Activated CD8-positive, alpha-beta memory T cell treated with anti-CD3 and anti-CD28 coated beads for 4 hours (primary cell): Measurements from ENCODE around the gene TPRA1.

Source experiments
- DNase-seq, 2 donors: peaks; one replicate each; pipeline ENCODE4 v3.0.0-alpha.2; 2020; ENCODE audit warnings: low read depth in 2 of 2

The TPRA1 gene

DNA sequence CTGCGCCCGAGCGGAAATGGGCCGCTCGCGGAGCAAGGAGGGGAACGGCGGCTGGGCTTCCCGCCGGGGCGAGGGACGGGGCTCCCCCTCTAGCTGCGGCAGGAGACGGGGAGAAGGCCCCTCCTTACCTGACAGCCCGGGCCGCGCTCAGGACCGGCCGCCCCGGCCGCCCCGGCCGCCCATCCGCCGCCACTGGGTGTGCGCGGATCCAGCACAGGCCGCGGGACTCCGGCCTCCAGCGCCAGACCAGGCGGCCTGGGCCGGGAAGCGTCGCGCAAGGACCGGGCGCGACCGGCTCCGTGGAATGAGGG lies 296 bp downstream of the TPRA1 start:
- DNase-seq: no peak

DNA sequence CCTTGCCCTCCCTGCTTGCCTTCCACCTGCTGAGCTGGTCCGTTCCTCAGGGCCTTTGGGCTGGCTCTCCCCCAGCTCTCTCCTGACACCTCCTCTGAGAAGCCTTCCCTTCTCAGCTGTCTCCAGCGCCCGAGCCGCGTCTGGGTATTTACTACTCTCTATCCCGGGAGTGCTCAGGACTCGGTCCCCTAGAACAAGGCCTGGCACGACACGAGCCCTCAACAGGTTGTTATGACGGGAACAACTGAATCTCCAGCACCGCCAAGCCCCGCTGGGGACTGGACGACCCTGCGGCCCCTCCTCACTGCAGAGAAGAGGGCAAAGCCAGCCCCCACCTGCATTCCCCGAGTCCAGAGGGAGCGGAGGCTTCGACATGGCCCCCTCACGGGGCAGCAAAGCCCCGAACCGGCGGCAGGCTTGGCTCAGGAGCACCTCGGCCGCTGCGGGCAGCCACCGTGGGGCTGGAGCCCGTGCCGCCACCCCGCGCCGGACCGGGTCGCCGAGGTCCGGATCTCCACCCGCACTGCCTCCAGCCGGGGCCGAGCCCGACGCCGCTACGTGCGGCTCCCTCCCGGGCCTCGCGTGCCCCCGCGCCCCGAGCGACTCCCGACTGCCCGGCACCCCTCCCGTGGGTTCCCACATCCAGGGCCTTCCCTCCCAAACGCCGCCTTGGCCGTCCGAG lies 792 bp downstream of the TPRA1 start:
- DNase-seq: no peak

DNA sequence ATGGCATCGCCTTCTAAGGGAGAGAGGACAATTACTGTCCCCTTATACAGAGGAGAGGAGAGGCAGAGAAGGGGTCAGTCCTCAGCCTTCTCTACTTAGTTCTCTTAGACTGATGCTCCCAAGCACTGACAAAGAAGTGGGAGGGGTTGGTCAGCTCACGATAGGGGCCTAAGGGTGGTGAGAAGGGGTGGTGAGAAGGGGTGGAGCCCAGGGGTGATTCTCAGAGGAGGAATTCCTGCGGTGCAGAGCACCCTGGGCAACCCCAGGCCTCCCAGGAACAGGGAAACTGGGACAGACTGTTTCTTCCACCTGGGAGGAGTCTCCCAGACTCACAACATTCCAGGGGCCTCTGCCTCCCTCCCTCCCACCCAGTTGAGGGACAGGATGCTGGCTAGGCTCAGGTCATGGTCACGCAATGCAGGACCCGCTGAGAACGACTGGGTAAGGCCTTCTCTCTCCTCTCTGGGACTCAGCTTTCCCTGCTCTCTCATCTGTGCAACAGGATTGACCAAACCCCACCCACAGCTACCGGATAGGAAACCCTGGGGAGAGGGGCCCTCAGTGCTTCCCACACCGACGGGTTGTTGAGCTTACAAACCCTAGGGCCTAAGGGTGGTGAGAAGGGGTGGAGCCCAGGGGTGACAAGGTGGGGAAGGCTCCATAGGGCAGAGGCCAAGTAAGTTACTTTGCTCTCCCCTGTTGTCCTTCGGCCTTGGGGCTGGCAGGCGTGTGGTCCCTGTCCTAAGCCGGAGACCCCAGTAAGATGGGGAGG lies 1.5 kb downstream of the TPRA1 start:
- no peak for DNase-seq

DNA sequence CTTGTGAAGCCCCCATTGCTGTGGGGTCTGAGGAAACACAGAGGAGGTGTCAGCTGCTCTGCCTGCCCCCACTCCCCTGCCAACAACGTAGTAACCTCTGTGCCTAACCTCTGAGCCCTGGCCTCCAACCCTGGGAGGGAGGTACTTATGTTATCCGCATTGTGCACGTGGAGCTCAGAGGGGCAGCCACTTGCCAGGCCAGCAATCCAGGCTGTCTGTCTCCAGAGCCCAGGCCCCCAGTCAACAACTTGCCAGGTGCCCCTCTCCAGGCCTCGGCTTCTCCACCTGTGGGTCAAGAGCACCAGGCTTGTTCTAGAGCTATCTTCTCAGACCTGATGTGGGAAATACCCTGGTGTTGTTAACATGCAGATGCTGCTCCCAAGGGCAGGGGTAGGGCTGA lies 2.7 kb downstream of the TPRA1 start:
- DNase-seq: no peak

DNA sequence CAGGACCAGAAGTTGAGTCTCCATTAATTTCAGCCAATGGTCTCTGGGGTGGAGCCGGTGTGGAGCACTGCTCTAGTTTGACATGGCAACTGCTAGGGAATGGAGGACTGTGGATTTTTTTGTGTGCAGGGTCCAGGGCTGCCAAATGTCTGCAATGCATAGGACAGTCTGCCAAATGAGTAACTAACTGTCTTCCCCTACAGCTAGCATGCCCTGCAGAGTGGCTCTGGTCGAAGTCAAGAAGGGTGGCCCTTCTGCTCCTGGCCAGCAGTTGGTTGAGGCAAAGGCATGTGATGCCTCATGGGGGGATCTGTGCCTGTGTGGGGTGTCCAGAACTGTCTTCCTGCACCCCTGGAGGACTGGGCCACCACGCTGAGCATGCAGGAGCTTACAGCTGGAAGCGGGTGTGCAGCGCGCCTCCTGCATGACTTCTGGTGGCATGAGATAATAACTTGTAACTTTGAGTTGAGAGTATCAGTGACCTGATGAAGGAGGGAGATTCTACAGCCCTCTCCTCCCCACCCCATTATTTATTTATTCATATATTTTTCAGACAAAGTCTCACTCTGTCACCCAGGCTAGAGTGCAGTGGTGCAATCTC lies 4.6 kb downstream of the TPRA1 start:
- no peak for DNase-seq

DNA sequence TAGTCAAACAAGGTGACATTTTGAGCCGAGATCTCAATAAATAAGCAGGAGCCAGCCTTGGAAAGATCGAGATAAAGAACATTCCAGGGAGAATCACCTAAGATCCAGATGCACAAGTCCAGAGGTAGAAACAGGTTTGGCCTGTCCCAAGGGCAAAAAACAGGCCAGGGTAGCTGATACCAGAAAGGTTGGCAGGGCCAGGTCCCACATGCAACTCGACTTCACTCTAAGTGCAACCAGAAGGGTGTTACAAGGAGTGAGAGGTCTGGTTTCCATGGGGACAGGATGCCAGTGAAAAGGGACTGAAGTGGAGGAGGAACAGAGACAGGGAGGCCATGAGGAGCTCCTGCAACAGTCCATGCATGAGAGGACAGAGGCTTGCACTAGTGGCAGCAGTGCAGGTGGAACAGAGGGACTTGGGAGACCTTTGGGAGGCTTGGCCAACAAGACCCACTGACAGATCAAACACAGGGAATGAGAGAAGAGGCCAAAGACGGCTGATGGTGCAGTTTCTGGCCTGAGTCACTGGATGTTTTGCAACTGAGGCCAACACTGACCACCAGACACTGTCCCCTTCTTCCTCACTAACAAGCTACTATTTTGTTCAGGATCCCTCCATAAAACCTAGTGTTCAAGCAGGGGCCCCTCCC lies 5.2 kb downstream of the TPRA1 start:
- DNase-seq: no peak

DNA sequence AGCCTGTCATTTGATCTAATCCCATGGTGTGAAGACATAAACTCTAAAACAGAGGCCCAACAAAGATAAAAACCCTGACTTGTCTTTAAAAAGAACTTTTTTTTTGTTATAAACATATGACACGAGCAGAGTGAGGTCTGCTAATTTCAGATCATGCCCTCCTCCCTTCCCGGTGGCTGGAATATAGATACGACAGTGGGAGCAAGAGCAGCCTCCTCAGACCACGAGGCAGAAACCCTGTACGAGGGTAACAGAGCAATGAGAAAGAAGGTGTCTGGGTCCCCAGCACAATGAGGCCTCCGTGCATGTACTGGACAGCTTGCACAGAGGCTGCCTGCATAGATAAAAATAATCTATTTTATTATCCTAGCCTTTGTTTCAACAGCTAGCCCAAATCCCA lies 5.8 kb downstream of the TPRA1 start:
- DNase-seq: no peak

DNA sequence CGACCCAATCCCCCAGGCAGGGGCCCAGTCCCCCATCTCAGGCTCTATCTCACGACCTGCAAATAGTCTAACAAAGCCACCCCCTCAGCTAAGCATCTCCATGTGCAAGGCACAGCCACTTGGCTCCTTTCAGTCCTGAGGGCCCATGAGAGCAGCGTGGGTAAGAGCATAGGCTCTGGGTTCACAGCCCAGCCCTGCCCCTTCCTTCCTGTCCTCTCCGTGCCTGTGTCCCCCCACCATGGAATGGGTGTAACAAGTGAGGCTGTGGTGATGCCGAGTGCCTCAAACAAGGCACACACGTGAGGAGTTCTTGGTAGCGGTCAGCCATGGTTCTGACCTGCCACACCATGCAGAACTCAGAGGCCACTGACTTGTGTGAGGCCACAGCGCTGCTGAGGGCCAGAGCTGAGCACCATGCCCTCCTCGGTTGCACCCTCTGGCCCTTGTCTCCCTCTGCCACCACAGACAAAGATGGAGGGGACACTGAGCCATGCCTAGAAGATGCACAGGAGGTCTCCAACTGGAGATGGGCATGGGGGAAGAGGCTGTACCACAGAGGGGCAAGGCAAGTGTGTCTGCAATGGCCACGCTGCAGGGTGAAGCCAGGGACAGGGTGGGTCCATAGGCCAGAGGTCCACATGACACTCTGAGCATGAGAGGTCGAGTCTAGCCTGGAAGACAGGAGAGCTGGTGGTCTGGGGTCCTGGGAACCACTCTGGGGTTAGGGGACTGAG lies 10.0 kb downstream of the TPRA1 start:
- no peak for DNase-seq

DNA sequence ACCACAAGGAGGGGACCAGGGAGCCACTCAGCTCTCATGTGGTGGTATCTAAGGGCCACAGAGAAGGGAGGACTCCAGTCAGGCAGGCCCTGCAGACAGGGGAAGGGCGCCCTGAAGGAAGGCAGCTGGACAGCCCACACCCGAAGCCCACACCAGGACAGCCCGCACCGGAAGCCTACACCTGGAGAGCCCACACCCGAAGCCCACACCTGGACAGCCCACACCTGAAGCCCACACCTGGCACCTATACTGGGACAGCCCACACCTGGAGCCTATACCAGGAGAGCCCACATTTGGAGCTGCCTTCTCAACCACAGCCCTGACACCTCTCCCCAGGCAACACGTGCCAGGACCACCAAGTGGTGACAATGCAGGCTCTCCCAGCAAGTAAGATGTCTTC lies 11.7 kb downstream of the TPRA1 start:
- DNase-seq: no peak

DNA sequence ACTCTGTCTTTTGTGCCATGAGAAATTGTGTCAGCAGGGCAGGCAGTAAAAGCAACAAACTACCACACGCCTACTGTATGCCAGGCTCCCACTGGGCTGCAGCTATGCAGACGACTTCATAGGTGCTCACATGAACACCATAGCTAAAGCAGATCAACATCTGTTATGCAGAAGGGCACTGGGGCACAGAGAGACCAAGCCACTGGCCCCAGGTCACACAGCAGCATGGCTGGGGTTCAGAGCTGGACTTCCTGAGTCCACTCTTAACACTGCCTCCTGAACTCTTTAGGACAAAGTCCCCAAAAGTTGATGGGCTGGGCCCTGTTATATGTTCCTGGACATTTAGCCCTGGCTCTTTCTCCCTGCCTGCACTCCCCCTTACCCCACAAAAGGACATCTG lies 12.4 kb downstream of the TPRA1 start:
- DNase-seq: no peak

DNA sequence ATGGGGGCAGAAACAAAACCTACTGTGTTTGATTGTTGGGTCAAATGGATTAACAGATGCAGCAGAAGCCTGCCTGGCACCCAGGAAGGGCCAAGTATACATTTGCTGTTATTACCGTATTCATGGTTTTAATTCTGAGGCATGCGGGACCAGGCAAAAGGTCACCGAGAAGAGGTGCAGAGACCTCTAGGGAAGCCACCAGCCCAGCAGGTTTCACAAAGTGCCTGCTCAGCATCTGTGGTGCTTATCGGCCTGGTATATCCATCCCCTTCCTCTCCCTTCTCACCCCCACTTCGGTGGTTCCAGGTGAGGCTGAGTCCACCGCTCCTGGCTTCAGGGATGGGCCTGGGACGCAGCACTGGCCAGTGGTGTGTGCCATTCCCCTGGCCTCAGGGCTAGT lies 13.1 kb downstream of the TPRA1 start:
- no peak for DNase-seq

DNA sequence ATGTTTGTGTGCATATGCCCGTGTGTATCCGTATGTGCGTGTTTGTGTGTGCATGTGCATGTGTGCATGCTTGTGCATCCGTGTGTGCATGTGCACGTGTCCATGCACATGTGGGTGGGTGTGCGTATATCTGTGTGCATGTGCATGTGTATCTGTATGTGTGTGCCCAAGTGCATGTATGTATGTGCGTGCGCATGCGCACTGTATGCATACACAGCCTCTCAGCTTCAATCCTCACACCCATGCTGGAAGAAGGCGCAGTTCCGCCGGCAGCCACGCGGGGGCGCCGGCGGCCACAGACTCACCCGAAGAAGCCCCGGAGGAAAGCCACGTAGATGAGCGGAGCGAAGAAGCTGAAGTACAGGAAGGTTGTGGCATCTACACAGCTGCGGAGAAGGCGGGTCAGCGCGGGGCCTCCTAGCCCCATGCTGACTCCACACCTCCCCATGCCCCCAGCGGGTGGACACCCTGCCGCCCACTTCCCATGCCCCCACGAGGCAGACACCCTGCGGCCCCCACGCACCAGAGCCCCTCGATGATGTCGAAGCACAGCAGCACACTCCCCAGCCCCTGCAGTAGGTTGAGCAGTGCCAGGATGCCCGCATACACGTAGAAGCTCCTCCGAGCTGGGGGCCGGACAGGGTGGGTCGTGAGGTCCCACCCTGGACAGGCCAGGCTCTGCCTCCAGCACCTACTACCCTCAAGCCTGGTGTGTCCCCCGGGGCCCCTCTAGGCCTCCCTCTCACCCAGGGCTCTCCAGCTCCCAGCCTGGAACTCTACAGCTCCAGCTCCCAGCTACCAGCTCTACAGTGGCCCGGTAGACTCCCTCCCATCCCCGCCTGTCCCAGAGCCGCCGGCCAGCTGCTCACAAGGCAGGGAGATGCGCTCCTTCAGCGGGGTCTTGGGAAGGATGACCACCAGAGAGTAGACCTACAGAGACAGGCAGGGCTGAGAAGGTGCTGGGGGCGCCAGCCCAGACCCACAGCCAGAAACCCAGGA lies 15.4 kb downstream of the TPRA1 start:
- peak; percentile 63 to 66 for DNase-seq

DNA sequence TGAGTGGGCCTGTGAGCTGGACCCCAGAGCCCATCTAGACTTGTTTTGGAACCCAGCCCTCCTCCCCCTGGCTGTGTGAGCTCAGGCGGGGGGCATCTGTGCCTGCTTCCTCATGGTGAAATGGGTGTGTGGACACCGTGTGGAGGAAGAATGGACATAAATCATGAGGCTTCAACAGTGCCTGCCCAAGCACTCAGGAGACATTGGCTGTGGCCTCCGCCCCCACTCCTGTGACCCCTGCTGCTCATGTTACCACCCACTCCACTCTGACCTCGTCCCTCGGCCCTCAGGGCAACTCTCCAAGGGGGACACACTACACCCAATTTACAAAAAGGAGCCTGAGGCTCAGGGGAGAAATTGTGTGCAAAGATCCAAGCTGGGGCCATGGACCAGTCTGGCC lies 16.6 kb downstream of the TPRA1 start:
- DNase-seq: no peak

DNA sequence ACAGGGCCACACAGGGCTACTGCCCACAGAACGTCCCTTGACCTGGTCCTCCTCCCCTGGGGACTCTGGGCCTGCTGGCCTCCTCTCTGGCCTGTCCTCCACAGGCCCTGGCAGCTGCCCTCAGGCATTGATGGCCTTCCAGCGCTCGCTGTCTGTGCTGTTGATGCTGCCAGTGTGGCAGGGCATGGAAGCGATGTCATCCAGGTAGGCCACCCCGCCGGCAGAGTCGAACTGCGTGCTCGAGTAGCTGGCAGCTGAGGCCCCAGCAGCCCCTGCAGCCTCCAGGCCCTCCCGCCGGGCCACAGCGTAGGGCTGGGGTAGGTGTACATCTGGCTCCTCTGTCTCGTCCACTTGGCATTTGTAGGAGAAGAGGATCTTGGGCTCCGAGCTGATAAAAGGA lies 17.1 kb downstream of the TPRA1 start:
- DNase-seq: no peak

DNA sequence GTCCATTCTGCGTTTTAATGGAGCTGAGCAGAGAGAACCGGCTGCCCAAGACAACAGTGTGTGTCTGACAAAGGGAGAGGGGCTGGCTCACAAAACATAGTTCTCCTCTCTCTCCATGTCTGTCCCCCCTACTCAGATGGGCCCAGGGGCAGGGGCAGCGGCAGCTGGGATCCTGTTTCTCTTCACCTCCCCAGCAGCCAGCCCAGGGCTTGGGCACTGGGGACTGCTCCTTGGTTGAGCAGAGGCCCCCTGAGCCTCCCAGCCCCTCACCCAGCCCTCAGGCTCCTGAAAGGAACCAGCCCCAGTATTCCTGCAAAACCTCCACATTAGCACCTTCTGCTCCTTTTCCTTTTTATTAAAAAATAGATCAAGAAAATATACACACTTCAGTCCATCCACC lies 17.8 kb downstream of the TPRA1 start:
- no peak for DNase-seq

DNA sequence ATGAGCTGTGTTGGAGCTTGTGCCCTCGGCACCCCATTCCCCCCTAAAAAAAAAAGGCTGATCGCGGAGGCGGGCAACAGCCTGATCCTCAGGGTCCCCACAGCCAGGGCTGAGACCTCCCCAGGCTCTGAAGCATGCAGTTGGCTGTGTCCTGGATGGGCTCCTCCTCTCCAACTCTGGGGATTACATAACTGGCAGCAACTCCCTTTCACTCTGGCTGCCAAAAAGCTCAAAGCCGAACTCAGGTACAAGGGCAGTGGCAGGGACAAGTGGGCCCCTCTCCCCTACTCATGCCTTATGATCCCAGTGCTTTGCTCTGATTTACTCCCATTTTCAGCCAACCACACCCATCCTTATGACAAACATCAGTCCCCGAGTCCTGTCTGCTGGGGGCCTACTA lies 18.3 kb downstream of the TPRA1 start:
- no peak for DNase-seq

DNA sequence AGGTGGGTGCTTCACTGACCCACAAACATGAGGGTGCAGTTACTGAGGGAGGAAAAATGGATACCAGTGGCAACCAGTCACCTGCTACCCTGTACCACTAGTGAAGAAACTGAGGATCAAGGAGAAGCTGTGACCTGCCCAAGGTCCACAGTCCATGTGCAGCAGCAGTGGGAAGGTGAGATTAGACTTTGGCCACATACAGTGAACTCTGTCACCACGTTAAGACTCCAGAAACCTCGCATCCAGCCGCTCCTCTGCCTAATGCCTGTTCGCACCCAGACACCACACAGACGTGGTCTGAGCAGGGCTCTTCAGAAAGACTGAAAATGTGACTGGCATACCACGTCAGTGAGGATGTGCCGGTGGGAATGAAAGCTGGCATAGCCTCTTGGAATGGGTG lies 20.0 kb downstream of the TPRA1 start:
- DNase-seq: no peak

DNA sequence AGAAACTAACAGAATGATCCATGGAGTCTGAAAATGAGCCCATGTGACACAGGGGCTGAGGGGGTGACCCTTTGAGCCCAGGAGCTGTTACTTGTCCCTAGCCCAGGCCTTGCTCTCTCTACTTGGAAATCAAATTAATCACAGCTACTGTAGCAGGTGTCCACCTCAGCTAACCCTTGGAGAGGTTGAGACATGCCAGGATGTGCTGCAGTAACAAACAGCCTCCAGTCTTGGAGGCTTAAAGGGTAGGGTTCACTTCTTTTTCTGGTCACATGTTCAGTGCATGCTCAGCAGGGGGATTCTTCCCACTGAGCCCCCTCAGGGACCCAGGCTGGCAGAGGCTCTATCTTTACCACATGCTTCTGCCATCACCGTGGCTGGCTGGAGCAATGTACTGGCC lies 21.4 kb downstream of the TPRA1 start:
- no peak for DNase-seq

DNA sequence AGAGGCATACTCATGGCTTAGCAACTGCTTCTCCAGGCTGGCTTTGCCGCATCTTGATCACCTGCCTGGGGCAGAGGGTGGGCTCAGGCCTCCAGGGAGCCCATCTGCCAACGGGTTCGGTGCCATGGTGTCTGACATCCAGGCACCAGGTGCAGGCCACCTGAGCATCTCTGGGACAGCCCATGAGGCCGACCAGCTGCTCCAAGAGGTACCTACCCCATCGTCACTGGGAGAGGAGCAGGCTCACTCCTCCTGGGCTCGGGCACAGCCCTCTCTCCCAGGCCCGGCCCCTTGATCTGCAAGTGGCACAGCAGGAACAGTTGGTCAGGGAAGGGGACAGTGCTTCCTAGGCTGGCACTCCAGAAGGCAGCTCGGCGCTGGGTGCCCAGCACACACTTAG lies 21.9 kb downstream of the TPRA1 start:
- no peak for DNase-seq

DNA sequence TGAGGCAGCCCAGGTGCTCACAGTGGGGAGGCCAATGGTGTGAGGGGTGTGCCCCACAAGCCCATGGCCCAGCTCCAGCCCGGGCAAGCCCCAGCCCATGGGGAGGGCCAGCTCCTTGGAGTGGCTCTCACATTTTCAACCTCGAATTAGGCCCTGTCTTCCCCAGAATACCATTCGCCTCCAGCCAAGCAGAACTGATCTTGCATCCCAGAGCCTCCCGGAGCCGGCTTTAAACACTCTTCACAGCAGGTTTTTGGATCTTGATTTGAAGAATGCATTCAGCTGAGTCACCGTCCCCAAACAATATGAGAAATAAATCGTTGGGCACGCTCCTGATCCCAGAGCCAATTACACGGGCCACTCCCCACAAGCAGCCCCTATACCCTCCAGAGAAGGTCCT lies 23.7 kb downstream of the TPRA1 start:
- DNase-seq: no peak

DNA sequence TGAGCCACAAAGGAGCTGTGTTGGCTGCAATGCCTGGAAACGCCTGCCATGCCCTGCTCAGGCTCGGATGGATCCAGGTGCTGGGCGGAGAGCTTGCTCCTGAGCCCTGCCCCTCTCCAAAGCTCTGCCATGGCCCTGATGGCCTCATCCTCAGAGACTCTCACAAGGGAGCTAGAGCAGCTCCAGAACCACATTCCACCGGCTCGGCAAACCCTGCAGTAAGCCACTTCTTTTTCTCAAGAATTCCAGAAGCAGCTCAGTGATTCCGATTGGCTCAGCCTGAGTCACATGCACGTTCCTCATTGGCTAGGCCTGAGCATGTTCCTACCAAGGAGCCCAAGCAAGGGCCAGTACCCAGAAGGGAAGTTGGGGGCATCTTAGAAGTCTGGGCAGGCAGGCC lies 24.8 kb downstream of the TPRA1 start:
- DNase-seq: no peak
